HepG2 (cell line): ENCODE measurements around the gene PRUNE1. TPM values are rescaled to one million over a fixed set of nuclear protein-coding genes. Genes with fewer than 3 reads are reported as not detected.

Experiments used
- ATF2 ChIP-seq: sonication (generic); formaldehyde crosslinking; IDR thresholded peaks from 2 replicates; pipeline ENCODE4 v1.4.0; 2020; ENCODE audit warnings: missing genetic modification reagents
- CHD4 ChIP-seq: fragments of 200-600 bp; sonication (generic); IDR thresholded peaks from 2 replicates; pipeline ENCODE4 v1.7.0; 2017; ENCODE audit warnings: mild to moderate bottlenecking, low read length, borderline replicate concordance
- FOXK1 ChIP-seq: sonication (generic); formaldehyde crosslinking; IDR thresholded peaks from 2 replicates; pipeline ENCODE4 v1.4.0; 2020; ENCODE audit warnings: low read depth, missing genetic modification reagents, borderline replicate concordance
- GATA4 ChIP-seq: sonication (generic); IDR thresholded peaks from 2 replicates; pipeline ENCODE4 v1.6.1; 2016; ENCODE audit warnings: antibody characterized with exemption, low read depth, borderline replicate concordance
- IKZF5 ChIP-seq: IDR thresholded peaks from 2 replicates; pipeline ENCODE4 v1.6.1; 2018; ENCODE audit warnings: missing genetic modification reagents, mild to moderate bottlenecking, missing compliant biosample characterization
- JUNB ChIP-seq: sonication (generic); formaldehyde crosslinking; IDR thresholded peaks from 2 replicates; pipeline ENCODE4 v1.8.0; 2022; ENCODE audit warnings: missing genetic modification reagents, mild to moderate bottlenecking, borderline replicate concordance
- KLF15 ChIP-seq: sonication (generic); formaldehyde crosslinking; IDR thresholded peaks from 2 replicates; pipeline ENCODE4 v1.8.1; 2023; ENCODE audit warnings: borderline replicate concordance, mild to moderate bottlenecking, inconsistent platforms, missing genetic modification reagents, mixed read lengths
- ONECUT2 ChIP-seq: sonication (generic); formaldehyde crosslinking; IDR thresholded peaks from 2 replicates; pipeline ENCODE4 v1.4.0; 2020; ENCODE audit warnings: missing genetic modification reagents
- PRMT3 ChIP-seq: sonication (generic); formaldehyde crosslinking; IDR thresholded peaks from 2 replicates; pipeline ENCODE4 v1.8.1; 2022; ENCODE audit warnings: low read depth, mild to moderate bottlenecking, moderate library complexity, missing genetic modification reagents, borderline replicate concordance
- SAP130 ChIP-seq: IDR thresholded peaks from 2 replicates; pipeline ENCODE4 v1.6.1; 2016; ENCODE audit warnings: low read depth
- THRA ChIP-seq: sonication (generic); formaldehyde crosslinking; IDR thresholded peaks from 2 replicates; pipeline ENCODE4 v1.4.0; 2020; ENCODE audit warnings: missing genetic modification reagents, borderline replicate concordance
- U2AF2 ChIP-seq: fragments of 200-400 bp; formaldehyde crosslinking; IDR thresholded peaks from 2 replicates; pipeline ENCODE4 v1.6.1; 2017; ENCODE audit warnings: low read depth, mild to moderate bottlenecking, low read length
- ZNF12 ChIP-seq: sonication (generic); formaldehyde crosslinking; IDR thresholded peaks from 2 replicates; pipeline ENCODE4 v1.5.0; 2020; ENCODE audit warnings: missing genetic modification reagents
- ZNF616 ChIP-seq: sonication (generic); formaldehyde crosslinking; IDR thresholded peaks from 2 replicates; pipeline ENCODE4 v1.5.0; 2020; ENCODE audit warnings: low read depth, mild to moderate bottlenecking, missing genetic modification reagents
- ZNF678 ChIP-seq: sonication (generic); formaldehyde crosslinking; IDR thresholded peaks from 2 replicates; pipeline ENCODE4 v1.4.0; 2020; ENCODE audit warnings: mild to moderate bottlenecking, missing genetic modification reagents
- ZNF790 ChIP-seq: sonication (generic); formaldehyde crosslinking; IDR thresholded peaks from 2 replicates; pipeline ENCODE4 v1.8.0; 2022; ENCODE audit warnings: missing genetic modification reagents, mild to moderate bottlenecking, borderline replicate concordance
- ZSCAN12 ChIP-seq: sonication (generic); formaldehyde crosslinking; IDR thresholded peaks from 2 replicates; pipeline ENCODE4 v1.9.0; 2021; ENCODE audit warnings: mild to moderate bottlenecking, missing genetic modification reagents
- ZSCAN30 ChIP-seq: sonication (generic); formaldehyde crosslinking; IDR thresholded peaks from 2 replicates; pipeline ENCODE4 v1.5.0; 2020; ENCODE audit warnings: mild to moderate bottlenecking, missing genetic modification reagents
- polyA plus RNA-seq, 8 experiments: library from polyadenylated mRNA; depleted of rRNA in 3 of 8; stranded (reverse) in 7 of 8; unstranded in 1 of 8; fragments of >200 nt; fragmentation: Illumina TruSeq in 4 of 8; extraction: Trizol in 4 of 8; gene quantifications; 2 replicates each; pipeline versions ENCODE4 v1.2.1 to v1.2.3, GENCODE V29; 2011 to 2016; ENCODE audit warnings: low read depth in 4 of 8, missing spikeins in 1 of 8, mixed read lengths in 1 of 8; ENCODE audit not compliant: insufficient read depth in 1 of 8
- total RNA-seq, 5 experiments: library from RNA; depleted of rRNA; stranded (reverse); fragments of >200 nt; fragmentation: Illumina TruSeq; extraction: Trizol; gene quantifications; 2 replicates each; pipeline ENCODE4 v1.2.3, GENCODE V29; 2016; ENCODE audit warnings: low read depth in 1 of 5
- TF ChIP-seq, protein P1 (sequence below): sonication (generic); formaldehyde crosslinking; conservative IDR thresholded peaks from 2 replicates; pipeline ENCODE4 v1.4.0; 2020; ENCODE audit warnings: missing genetic modification reagents
- TF ChIP-seq, protein P2 (sequence below): sonication (generic); formaldehyde crosslinking; IDR thresholded peaks from 2 replicates; pipeline ENCODE4 v1.4.0; 2020; ENCODE audit warnings: missing genetic modification reagents

PRUNE1 gene
- total and polyA plus RNA-seq, 2 of the 13 experiments (the other 11 are each of a cell fraction or from before 2014, with no cell fraction given), result 19.0 to 31.9 TPM

DNA sequence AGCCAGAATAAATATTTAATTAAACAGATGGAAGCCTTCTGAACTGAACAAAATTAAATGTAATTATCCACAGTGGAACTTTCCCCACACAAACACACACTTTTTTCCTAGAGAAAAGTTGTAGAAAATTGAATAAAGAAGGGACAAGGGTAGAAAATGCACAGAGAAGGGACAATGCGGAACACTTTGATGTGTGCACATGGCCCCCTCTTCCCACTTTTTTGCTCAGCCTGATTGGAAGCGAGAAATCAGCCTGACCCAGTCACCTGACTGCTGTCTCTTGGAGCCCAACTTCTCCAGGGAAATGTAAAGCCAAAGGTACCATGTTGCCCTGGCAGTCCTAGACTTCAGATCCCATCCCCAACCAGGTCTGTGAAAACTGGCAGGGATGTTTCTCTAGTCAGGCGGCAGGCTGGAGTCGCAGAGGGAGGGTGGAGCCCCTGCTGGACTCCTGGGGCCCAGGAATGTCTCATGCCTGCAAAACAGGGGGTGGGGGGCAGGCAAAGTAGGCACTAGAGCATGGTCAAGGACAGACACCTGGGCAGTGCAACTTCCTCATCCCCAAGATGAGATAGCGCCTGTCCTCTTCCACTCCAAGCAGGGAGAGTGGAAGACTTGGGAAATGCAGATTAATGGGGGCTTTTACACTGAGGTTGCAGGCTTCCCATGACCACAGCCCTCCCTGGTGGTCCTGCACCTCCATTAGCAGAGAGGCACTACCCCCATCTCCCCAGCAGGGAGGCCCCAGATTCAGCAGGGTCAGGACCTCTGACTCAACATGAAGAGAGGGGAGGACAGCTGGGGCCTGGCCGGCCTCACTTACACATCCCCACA is 36.4 kb upstream of the PRUNE1 start (continued):
- TF ChIP-seq, protein P1, sequence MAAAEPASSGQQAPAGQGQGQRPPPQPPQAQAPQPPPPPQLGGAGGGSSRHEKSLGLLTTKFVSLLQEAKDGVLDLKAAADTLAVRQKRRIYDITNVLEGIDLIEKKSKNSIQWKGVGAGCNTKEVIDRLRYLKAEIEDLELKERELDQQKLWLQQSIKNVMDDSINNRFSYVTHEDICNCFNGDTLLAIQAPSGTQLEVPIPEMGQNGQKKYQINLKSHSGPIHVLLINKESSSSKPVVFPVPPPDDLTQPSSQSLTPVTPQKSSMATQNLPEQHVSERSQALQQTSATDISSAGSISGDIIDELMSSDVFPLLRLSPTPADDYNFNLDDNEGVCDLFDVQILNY (CRISPR knock-in tag), result no peak
- TF ChIP-seq FOXK1 (no peak), ONECUT2 (CRISPR knock-in tag) (no peak), ZSCAN30 (CRISPR knock-in tag) (no peak; the same call in 1 of the 2 replicates), CHD4 (peak; percentile 71; the same call in 1 of the 2 replicates), PRMT3 (CRISPR knock-in tag) (no peak), ZNF616 (no peak), U2AF2 (no peak), KLF15 (CRISPR knock-in tag) (no peak), SAP130 (peak; percentile 50), ATF2 (0 out of 2 replicates have a peak, but pooled peaks have one; percentile 12), IKZF5 (CRISPR knock-in tag) (peak; percentile 10; the same call in 1 of the 2 replicates), GATA4 (no peak), ZSCAN12 (CRISPR knock-in tag) (no peak), ZNF678 (CRISPR knock-in tag) (no peak), THRA (peak; percentile 11; the same call in 1 of the 2 replicates), ZNF790 (CRISPR knock-in tag) (no peak), ZNF12 (no peak), JUNB (no peak; the same call in 1 of the 2 replicates)
- TF ChIP-seq, protein P2, sequence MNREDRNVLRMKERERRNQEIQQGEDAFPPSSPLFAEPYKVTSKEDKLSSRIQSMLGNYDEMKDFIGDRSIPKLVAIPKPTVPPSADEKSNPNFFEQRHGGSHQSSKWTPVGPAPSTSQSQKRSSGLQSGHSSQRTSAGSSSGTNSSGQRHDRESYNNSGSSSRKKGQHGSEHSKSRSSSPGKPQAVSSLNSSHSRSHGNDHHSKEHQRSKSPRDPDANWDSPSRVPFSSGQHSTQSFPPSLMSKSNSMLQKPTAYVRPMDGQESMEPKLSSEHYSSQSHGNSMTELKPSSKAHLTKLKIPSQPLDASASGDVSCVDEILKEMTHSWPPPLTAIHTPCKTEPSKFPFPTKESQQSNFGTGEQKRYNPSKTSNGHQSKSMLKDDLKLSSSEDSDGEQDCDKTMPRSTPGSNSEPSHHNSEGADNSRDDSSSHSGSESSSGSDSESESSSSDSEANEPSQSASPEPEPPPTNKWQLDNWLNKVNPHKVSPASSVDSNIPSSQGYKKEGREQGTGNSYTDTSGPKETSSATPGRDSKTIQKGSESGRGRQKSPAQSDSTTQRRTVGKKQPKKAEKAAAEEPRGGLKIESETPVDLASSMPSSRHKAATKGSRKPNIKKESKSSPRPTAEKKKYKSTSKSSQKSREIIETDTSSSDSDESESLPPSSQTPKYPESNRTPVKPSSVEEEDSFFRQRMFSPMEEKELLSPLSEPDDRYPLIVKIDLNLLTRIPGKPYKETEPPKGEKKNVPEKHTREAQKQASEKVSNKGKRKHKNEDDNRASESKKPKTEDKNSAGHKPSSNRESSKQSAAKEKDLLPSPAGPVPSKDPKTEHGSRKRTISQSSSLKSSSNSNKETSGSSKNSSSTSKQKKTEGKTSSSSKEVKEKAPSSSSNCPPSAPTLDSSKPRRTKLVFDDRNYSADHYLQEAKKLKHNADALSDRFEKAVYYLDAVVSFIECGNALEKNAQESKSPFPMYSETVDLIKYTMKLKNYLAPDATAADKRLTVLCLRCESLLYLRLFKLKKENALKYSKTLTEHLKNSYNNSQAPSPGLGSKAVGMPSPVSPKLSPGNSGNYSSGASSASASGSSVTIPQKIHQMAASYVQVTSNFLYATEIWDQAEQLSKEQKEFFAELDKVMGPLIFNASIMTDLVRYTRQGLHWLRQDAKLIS (CRISPR knock-in tag), result no peak; the same call in 1 of the 2 replicates
